Measurements from ENCODE around the gene MEI1. TPM values are rescaled to one million over a fixed set of nuclear protein-coding genes. Genes with fewer than 3 reads are reported as not detected.
A peak's percentile ranks its signal among the peaks of the same experiment; 100 is the strongest.

MEI1 gene
- total RNA-seq, 2 experiments from 2014 or later = 2.3 to 14.6 TPM

DNA sequence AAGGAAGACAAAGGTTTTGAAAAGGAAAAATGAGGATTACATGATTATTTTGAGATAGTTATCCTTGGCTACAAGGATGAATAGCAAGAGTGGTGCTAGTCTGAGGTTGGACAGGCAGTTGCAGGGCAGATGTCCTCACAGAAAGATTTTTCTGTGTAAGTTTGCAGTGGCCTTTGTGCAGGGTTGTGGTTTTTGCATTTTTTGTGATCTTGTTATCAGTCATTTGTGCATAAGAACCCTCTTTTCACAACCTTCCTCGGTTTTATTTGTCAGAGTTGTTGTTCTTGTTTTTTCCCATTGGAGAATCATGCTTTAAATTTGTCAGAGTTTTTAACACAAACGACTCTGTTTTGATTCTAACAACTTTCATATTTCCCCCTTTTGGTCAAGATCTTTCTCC is 102.6 kb downstream of the MEI1 start:
- H3K4me2 ChIP-seq (ENCODE audit: low read length) = peak overlapping the region; percentile 95
- no peaks in the 10 kb centered on the region for H4K20me1 ChIP-seq (ENCODE audit: insufficient read depth, low read length)
- no peaks in the 10 kb centered on the region for H3K36me3 ChIP-seq (ENCODE audit: insufficient read depth, low read length)
- POLR2A ChIA-PET = interaction anchor here (0.6 to 4.0 kb wide), 2 partner anchors 20 to 136 kb away, joined by 4 to 39 read pairs; no protein-coding TSS in a partner anchor
- H3K9me3 ChIP-seq (ENCODE audit: low read length) = no peaks in the 10 kb centered on the region
- CTCF ChIA-PET (ENCODE audit: unreplicated experiment) = no interaction called here
- no peak overlapping the region for H3K27ac ChIP-seq (ENCODE audit: low read depth, low read length, poor library complexity, severe bottlenecking)
- TF ChIP-seq, protein P1, sequence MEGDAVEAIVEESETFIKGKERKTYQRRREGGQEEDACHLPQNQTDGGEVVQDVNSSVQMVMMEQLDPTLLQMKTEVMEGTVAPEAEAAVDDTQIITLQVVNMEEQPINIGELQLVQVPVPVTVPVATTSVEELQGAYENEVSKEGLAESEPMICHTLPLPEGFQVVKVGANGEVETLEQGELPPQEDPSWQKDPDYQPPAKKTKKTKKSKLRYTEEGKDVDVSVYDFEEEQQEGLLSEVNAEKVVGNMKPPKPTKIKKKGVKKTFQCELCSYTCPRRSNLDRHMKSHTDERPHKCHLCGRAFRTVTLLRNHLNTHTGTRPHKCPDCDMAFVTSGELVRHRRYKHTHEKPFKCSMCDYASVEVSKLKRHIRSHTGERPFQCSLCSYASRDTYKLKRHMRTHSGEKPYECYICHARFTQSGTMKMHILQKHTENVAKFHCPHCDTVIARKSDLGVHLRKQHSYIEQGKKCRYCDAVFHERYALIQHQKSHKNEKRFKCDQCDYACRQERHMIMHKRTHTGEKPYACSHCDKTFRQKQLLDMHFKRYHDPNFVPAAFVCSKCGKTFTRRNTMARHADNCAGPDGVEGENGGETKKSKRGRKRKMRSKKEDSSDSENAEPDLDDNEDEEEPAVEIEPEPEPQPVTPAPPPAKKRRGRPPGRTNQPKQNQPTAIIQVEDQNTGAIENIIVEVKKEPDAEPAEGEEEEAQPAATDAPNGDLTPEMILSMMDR (conservative IDR thresholded peaks at IDR 0.05; ENCODE audit: low read length) = no peak
- TF ChIP-seq EZH2phosphoT487 (IDR thresholded peaks at IDR 0.05; ENCODE audit: borderline replicate concordance, low read depth, low read length) = no peak
- H3K4me3 ChIP-seq (ENCODE audit: low read depth, low read length, poor library complexity, severe bottlenecking) = peak overlapping the region; percentile 79
- no TSS peak for BruUV-seq (replicated peaks)
- no peak overlapping the region for H2AFZ ChIP-seq (ENCODE audit: low read length)
- H3K79me2 ChIP-seq (ENCODE audit: insufficient read depth, low read depth, low read length) = peaks cover 21% of the 10 kb centered on the region
- H3K4me1 ChIP-seq (ENCODE audit: insufficient read depth, low read length, poor library complexity, severe bottlenecking) = peaks cover 43% of the 10 kb centered on the region
- no peaks in the 10 kb centered on the region for H3K9me2 ChIP-seq (ENCODE audit: insufficient read depth, low read length)
- intact Hi-C loops (cut with micrococcal nuclease; ENCODE audit: unreplicated experiment) = loop anchor here (5.0 kb wide), 2 partner anchors 55 to 105 kb away; partner anchors contain the start of gene MEI1
- no peak for DNase-seq (ENCODE audit: low spot score)

DNA sequence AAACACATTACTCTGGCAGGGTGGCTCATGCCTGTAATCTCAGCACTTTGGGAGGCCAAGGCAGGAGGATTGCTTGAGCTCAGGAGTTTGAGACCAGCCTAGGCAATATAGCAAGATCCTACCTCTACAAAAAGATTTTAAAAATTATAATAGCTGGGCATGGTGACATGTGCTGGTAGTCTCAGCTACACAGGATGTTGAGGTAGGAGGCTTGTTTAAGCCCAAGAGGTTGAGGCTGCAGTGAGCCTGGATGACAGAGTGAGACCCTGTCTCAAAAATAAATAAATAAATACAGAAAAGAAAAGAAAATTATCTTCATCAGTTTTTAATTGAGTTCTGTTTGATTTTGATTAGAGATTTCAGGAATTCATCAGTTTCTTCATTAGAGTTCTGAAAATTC is 106.3 kb downstream of the MEI1 start:
- peak; percentile 35 for DNase-seq (ENCODE audit: low spot score)
- H3K4me2 ChIP-seq (ENCODE audit: low read length) = no peak overlapping the region; the same call in 1 of the 2 replicates
- intact Hi-C loops (cut with micrococcal nuclease; ENCODE audit: unreplicated experiment) = no loop called here
- no peak overlapping the region for H3K4me3 ChIP-seq (ENCODE audit: low read depth, low read length, poor library complexity, severe bottlenecking)
- no peak for TF ChIP-seq EZH2phosphoT487 (IDR thresholded peaks at IDR 0.05; ENCODE audit: borderline replicate concordance, low read depth, low read length)
- H3K9me3 ChIP-seq (ENCODE audit: low read length) = no peaks in the 10 kb centered on the region
- peaks cover 21% of the 10 kb centered on the region for H3K79me2 ChIP-seq (ENCODE audit: insufficient read depth, low read depth, low read length)
- H3K9me2 ChIP-seq (ENCODE audit: insufficient read depth, low read length) = no peaks in the 10 kb centered on the region
- H4K20me1 ChIP-seq (ENCODE audit: insufficient read depth, low read length) = no peaks in the 10 kb centered on the region
- CTCF ChIA-PET (ENCODE audit: unreplicated experiment) = no interaction called here
- peaks cover 29% of the 10 kb centered on the region for H3K4me1 ChIP-seq (ENCODE audit: insufficient read depth, low read length, poor library complexity, severe bottlenecking)
- no peak overlapping the region for H2AFZ ChIP-seq (ENCODE audit: low read length)
- no TSS peak for BruUV-seq (replicated peaks)
- H3K27ac ChIP-seq (ENCODE audit: low read depth, low read length, poor library complexity, severe bottlenecking) = no peak overlapping the region
- peaks cover 12% of the 10 kb centered on the region; the same call in 1 of the 2 replicates for H3K36me3 ChIP-seq (ENCODE audit: insufficient read depth, low read length)
- POLR2A ChIA-PET = interaction anchor here (1.0 kb wide), 1 partner anchor 24 kb away, joined by 3 read pairs; no protein-coding TSS in a partner anchor

DNA sequence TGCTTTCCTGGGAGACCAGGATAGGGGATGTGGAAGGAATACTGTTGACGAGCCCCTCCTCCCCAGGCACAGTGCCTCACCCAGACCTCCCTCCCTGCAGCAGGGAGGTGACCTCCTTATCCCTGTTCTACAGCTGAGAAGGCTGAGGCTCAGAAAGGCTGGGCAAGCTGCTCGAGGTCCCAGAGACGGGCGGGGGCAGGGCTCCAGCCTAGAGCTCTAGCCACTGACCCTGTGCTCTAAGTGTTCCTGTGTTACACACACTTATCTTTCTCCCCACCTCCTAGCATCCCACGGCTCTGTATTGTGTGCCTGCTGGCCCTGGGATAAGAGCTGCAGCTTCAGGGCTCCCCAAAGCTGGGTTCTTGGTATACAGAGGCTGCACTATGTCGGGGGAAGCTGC is 109.1 kb downstream of the MEI1 start:
- no peak overlapping the region for H2AFZ ChIP-seq (ENCODE audit: low read length)
- POLR2A ChIA-PET = interaction anchor here (0.9 kb wide), 1 partner anchor 8 kb away, joined by 3 read pairs; the partner anchor contains the start of gene CCDC134
- intact Hi-C loops (cut with micrococcal nuclease; ENCODE audit: unreplicated experiment) = no loop called here
- no peak overlapping the region for H3K4me3 ChIP-seq (ENCODE audit: low read depth, low read length, poor library complexity, severe bottlenecking)
- BruUV-seq (replicated peaks) = no TSS peak
- CTCF ChIA-PET (ENCODE audit: unreplicated experiment) = no interaction called here
- H3K4me2 ChIP-seq (ENCODE audit: low read length) = no peak overlapping the region
- no peaks in the 10 kb centered on the region for H4K20me1 ChIP-seq (ENCODE audit: insufficient read depth, low read length)
- no peaks in the 10 kb centered on the region for H3K9me2 ChIP-seq (ENCODE audit: insufficient read depth, low read length)
- H3K9me3 ChIP-seq (ENCODE audit: low read length) = no peaks in the 10 kb centered on the region
- peaks cover 32% of the 10 kb centered on the region; the same call in 1 of the 2 replicates for H3K36me3 ChIP-seq (ENCODE audit: insufficient read depth, low read length)
- peaks cover 20% of the 10 kb centered on the region for H3K4me1 ChIP-seq (ENCODE audit: insufficient read depth, low read length, poor library complexity, severe bottlenecking)
- no peak overlapping the region for H3K27ac ChIP-seq (ENCODE audit: low read depth, low read length, poor library complexity, severe bottlenecking)
- peaks cover under 1% of the 10 kb centered on the region; the same call in 1 of the 2 replicates for H3K79me2 ChIP-seq (ENCODE audit: insufficient read depth, low read depth, low read length)
- DNase-seq (ENCODE audit: low spot score) = no peak
- TF ChIP-seq, protein P1 (conservative IDR thresholded peaks at IDR 0.05; ENCODE audit: low read length) = no peak
- TF ChIP-seq EZH2phosphoT487 (IDR thresholded peaks at IDR 0.05; ENCODE audit: borderline replicate concordance, low read depth, low read length) = no peak

All from OCI-LY7 (cell line).